ENCODE data around the gene LHFPL3.

- TF ChIP-seq POLR2A (IDR thresholded peaks at IDR 0.05; ENCODE audit: low read depth, low read length) (no peak), CTCF (IDR thresholded peaks at IDR 0.05; ENCODE audit: extremely low read depth in 1 of 2, insufficient read depth in 1 of 2, low read depth in 1 of 2, low read length in 2 of 2) (no peak), EZH2 (IDR thresholded peaks at IDR 0.05; ENCODE audit: borderline replicate concordance, low read depth, low read length, severe bottlenecking) (no peak), MYC (IDR thresholded peaks at IDR 0.05; ENCODE audit: low read depth, low read length) (no peak), JUN (IDR thresholded peaks at IDR 0.05; ENCODE audit: borderline replicate concordance, insufficient read depth, insufficient read length, low read depth) (peak; percentile 49), GATA2 (IDR thresholded peaks at IDR 0.05; ENCODE audit: insufficient read depth, insufficient read length, low read depth, low read length) (no peak), MAX (IDR thresholded peaks at IDR 0.05; ENCODE audit: insufficient read depth, insufficient read length) (no peak)
These were observed 462.7 kb downstream of the LHFPL3 start for GRCh38 chr7:104791080-104791479.

Data from endothelial cell of umbilical vein (primary cell).